Nephron progenitor cell (in vitro differentiated cells): ENCODE data around the gene ECM1.
A peak's percentile ranks its signal among the peaks of the same experiment; 100 is the strongest.

Source experiments
- DNase-seq: peaks from one replicate; pipeline ENCODE4 v3.0.0; 2021
- H3K27ac Mint-ChIP-seq: 2 replicates; pipeline ENCODE4 v1.8.0; 2021; ENCODE audit warnings: mild to moderate bottlenecking, moderate library complexity, mixed read lengths
- H3K27me3 Mint-ChIP-seq: 2 replicates; pipeline ENCODE4 v1.8.0; 2021; ENCODE audit warnings: mild to moderate bottlenecking, low read depth, mixed read lengths; ENCODE audit not compliant: poor library complexity
- H3K36me3 Mint-ChIP-seq: 2 replicates; pipeline ENCODE4 v1.8.0; 2021; ENCODE audit warnings: low read depth, mixed read lengths
- H3K4me1 Mint-ChIP-seq: 2 replicates; pipeline ENCODE4 v1.8.0; 2021; ENCODE audit warnings: mixed read lengths
- H3K4me3 Mint-ChIP-seq: 2 replicates; pipeline ENCODE4 v1.8.0; 2021; ENCODE audit warnings: mild to moderate bottlenecking, moderate library complexity, mixed read lengths
- H3K9me3 Mint-ChIP-seq: 2 replicates; pipeline ENCODE4 v1.8.0; 2021; ENCODE audit warnings: mild to moderate bottlenecking, moderate library complexity, mixed read lengths
- CTCF ChIP-seq: fragments of 200-600 bp; sonication (generic); IDR thresholded peaks from 2 replicates; pipeline ENCODE4 v1.5.0; 2021; ENCODE audit warnings: antibody characterized with exemption

The ECM1 gene

DNA sequence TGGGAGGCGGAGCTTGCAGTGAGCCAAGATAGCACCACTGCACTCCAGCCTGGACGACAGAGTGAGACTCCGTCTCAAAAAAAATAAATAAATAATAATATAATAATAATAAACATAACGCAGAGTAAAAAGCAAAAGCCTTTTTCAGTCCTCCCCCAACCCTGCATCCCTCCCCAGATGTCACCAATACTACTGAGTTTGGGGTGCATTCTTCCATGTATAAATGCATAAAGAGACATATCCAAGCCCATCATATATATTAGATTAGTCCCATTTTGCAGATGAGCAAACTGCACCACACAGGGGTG, 40.4 kb downstream of the ECM1 start:
- H3K4me1 Mint-ChIP-seq = peaks cover 53% of the 10 kb centered on the region
- H3K9me3 Mint-ChIP-seq = no peaks in the 10 kb centered on the region
- H3K27ac Mint-ChIP-seq = no peak overlapping the region
- no peak for DNase-seq
- H3K27me3 Mint-ChIP-seq = peaks cover 22% of the 10 kb centered on the region
- TF ChIP-seq CTCF = no peak
- no peaks in the 10 kb centered on the region for H3K36me3 Mint-ChIP-seq
- H3K4me3 Mint-ChIP-seq = peak overlapping the region; percentile 79

- H3K36me3 Mint-ChIP-seq = no peaks in the 10 kb centered on the region
- H3K4me1 Mint-ChIP-seq = peaks cover 52% of the 10 kb centered on the region
- no peaks in the 10 kb centered on the region for H3K9me3 Mint-ChIP-seq
- no peak for TF ChIP-seq CTCF
- peaks cover 22% of the 10 kb centered on the region for H3K27me3 Mint-ChIP-seq
- peak; percentile 77 for DNase-seq
- no peak within 1 kb of the TSS for H3K27ac Mint-ChIP-seq
- H3K4me3 Mint-ChIP-seq = peak within 1 kb of the TSS; percentile 79
These were observed 41.0 kb downstream of the ECM1 start, which contains the start of gene ADAMTSL4 for GRCh38 chr1:150548632-150549495. TSS of gene ADAMTSL4 (plus strand) at chr1:150549408. CDS start at chr1:150552289, 2,881 bp downstream.

GRCh38 chr1:150549496-150550221, 41.8 kb downstream of the ECM1 start:
- peak; percentile 73 for DNase-seq
- Mint-ChIP-seq H3K27ac (no peak overlapping the region), H3K27me3 (peaks cover 22% of the 10 kb centered on the region), H3K4me3 (peak overlapping the region; percentile 78), H3K4me1 (peaks cover 56% of the 10 kb centered on the region), H3K36me3 (no peaks in the 10 kb centered on the region), H3K9me3 (no peaks in the 10 kb centered on the region)
- no peak for TF ChIP-seq CTCF

DNA sequence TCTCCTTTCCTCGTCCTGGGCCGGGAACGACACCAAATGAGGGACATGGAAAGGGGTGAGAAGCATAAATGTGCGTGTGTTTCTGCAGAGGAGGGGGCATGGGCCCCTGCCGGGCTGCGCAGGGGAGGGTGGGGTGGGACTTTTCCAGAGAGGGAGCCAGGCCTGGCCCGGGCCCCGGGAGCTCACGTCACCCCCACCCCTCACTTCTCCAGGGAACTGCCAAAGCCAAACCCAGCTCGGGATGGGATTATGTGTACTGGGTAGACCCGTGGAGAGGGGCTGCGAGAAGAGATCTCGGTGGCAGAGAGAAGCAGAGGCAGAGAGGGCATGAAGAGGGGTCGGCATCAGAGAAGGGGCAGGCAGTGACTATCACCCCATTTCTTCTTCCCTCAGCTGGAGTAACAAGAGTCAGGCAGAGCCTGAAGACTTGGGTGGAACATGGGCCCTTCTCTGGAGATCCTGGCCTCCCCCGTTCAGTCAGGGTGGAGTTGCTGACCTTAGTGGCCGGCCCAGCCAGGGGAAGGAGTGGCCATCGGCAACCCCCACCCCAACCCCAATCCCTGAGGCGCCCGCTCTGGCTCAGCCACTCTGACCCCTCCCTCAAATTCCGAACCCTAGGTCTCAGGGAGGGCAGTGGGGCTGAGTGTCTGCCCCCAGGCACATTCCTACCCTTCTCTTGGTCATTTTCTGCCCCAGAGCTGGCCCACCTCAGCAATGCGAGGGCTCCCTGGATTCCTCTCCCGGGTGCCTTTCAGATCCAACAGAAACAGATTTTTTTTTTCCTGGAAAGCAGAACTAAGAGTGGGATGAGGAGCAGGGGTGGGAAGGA, 42.5 kb downstream of the ECM1 start:
- Mint-ChIP-seq H3K36me3 (no peaks in the 10 kb centered on the region), H3K4me1 (peaks cover 61% of the 10 kb centered on the region), H3K4me3 (peak overlapping the region; percentile 78), H3K27me3 (peaks cover 22% of the 10 kb centered on the region), H3K27ac (peak overlapping the region; percentile 61), H3K9me3 (no peaks in the 10 kb centered on the region)
- no peak for TF ChIP-seq CTCF
- DNase-seq = no peak

- no peak overlapping the region for H3K4me3 Mint-ChIP-seq
- H3K4me1 Mint-ChIP-seq = peaks cover 64% of the 10 kb centered on the region
- TF ChIP-seq CTCF = no peak
- no peaks in the 10 kb centered on the region for H3K36me3 Mint-ChIP-seq
- no peaks in the 10 kb centered on the region for H3K9me3 Mint-ChIP-seq
- H3K27me3 Mint-ChIP-seq = peaks cover 20% of the 10 kb centered on the region
- DNase-seq = no peak
- peak overlapping the region; percentile 61 for H3K27ac Mint-ChIP-seq
These were observed 43.3 kb downstream of the ECM1 start for GRCh38 chr1:150551051-150551783.
